Measurements from ENCODE around the gene ALCAM. TPM values are rescaled to one million over a fixed set of nuclear protein-coding genes. Genes with fewer than 3 reads are reported as not detected.

Gene ALCAM
- total RNA-seq, 3 donors from 2014 or later = 8.7 to 11.1 (median 10.7) TPM

- Mint-ChIP-seq H3K4me3 (no peak overlapping the region), H3K9me3 (no peaks in the 10 kb centered on the region), H3K27me3 (ENCODE audit: low read depth) (no peaks in the 10 kb centered on the region), H3K36me3 (ENCODE audit: insufficient read depth) (peaks cover 21% of the 10 kb centered on the region), H3K4me1 (ENCODE audit: low read depth) (no peaks in the 10 kb centered on the region)
- DNase-seq = no peak
- ATAC-seq = no peak
Observed at GRCh38 chr3:105539897-105540296, 173.2 kb downstream of the ALCAM start.

- H3K4me3 Mint-ChIP-seq = no peak overlapping the region
- no peaks in the 10 kb centered on the region for H3K4me1 Mint-ChIP-seq (ENCODE audit: low read depth)
- DNase-seq (no peak), ATAC-seq (no peak)
- H3K36me3 Mint-ChIP-seq (ENCODE audit: insufficient read depth) = peaks cover 20% of the 10 kb centered on the region
- no peaks in the 10 kb centered on the region for H3K27me3 Mint-ChIP-seq (ENCODE audit: low read depth)
- no peaks in the 10 kb centered on the region for H3K9me3 Mint-ChIP-seq
Observed at GRCh38 chr3:105542282-105543019, 175.7 kb downstream of the ALCAM start.

DNA sequence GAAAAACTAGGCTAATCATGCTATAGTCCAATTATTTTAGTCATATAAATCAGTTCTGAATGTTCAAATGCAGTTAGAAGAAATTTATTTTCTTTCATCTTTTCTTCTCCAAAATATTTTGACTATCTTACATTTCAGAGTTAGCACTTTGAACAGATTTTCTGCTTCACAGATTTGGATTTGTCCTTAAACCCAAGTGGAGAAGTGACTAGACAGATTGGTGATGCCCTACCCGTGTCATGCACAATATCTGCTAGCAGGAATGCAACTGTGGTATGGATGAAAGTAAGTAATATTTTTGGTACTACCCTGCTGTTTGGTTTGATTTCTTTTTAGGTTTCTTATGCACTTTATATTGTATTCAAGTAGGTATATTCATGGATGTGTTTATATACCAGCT, 178.3 kb downstream of the ALCAM start:
- no peaks in the 10 kb centered on the region for H3K4me1 Mint-ChIP-seq (ENCODE audit: low read depth)
- H3K4me3 Mint-ChIP-seq = no peak overlapping the region
- peaks cover 17% of the 10 kb centered on the region for H3K36me3 Mint-ChIP-seq (ENCODE audit: insufficient read depth)
- no peaks in the 10 kb centered on the region for H3K9me3 Mint-ChIP-seq
- DNase-seq (no peak), ATAC-seq (no peak)
- H3K27me3 Mint-ChIP-seq (ENCODE audit: low read depth) = no peaks in the 10 kb centered on the region

GRCh38 chr3:105553851-105554250, 187.1 kb downstream of the ALCAM start:
- ATAC-seq = no peak
- H3K4me3 Mint-ChIP-seq = no peak overlapping the region
- peaks cover 18% of the 10 kb centered on the region for H3K36me3 Mint-ChIP-seq (ENCODE audit: insufficient read depth)
- no peak for DNase-seq
- no peaks in the 10 kb centered on the region for H3K9me3 Mint-ChIP-seq
- no peaks in the 10 kb centered on the region for H3K27me3 Mint-ChIP-seq (ENCODE audit: low read depth)
- no peaks in the 10 kb centered on the region for H3K4me1 Mint-ChIP-seq (ENCODE audit: low read depth)

- Mint-ChIP-seq H3K36me3 (ENCODE audit: insufficient read depth) (peaks cover 17% of the 10 kb centered on the region), H3K27me3 (ENCODE audit: low read depth) (no peaks in the 10 kb centered on the region), H3K4me1 (ENCODE audit: low read depth) (no peaks in the 10 kb centered on the region), H3K4me3 (no peak overlapping the region), H3K9me3 (no peaks in the 10 kb centered on the region)
- DNase-seq = no peak
- ATAC-seq = no peak
Observed at GRCh38 chr3:105555206-105555605, 188.5 kb downstream of the ALCAM start.

GRCh38 chr3:105559856-105560255, 193.1 kb downstream of the ALCAM start:
- no peak for ATAC-seq
- Mint-ChIP-seq H3K4me1 (ENCODE audit: low read depth) (no peaks in the 10 kb centered on the region), H3K4me3 (no peak overlapping the region), H3K9me3 (no peaks in the 10 kb centered on the region), H3K27me3 (ENCODE audit: low read depth) (no peaks in the 10 kb centered on the region), H3K36me3 (ENCODE audit: insufficient read depth) (peaks cover 2% of the 10 kb centered on the region)
- DNase-seq = no peak

- Mint-ChIP-seq H3K36me3 (ENCODE audit: insufficient read depth) (peaks cover 2% of the 10 kb centered on the region), H3K27me3 (ENCODE audit: low read depth) (no peaks in the 10 kb centered on the region), H3K4me3 (no peak overlapping the region), H3K4me1 (ENCODE audit: low read depth) (no peaks in the 10 kb centered on the region), H3K9me3 (peaks cover 7% of the 10 kb centered on the region)
- ATAC-seq (no peak), DNase-seq (no peak)
Observed at GRCh38 chr3:105561876-105562275, 195.2 kb downstream of the ALCAM start.

GRCh38 chr3:105564546-105565288, 198.0 kb downstream of the ALCAM start:
- Mint-ChIP-seq H3K4me1 (ENCODE audit: low read depth) (no peaks in the 10 kb centered on the region), H3K36me3 (ENCODE audit: insufficient read depth) (no peaks in the 10 kb centered on the region), H3K9me3 (peaks cover 7% of the 10 kb centered on the region), H3K4me3 (no peak overlapping the region), H3K27me3 (ENCODE audit: low read depth) (no peaks in the 10 kb centered on the region)
- DNase-seq (no peak), ATAC-seq (no peak)

GRCh38 chr3:105571005-105571404, 204.3 kb downstream of the ALCAM start:
- Mint-ChIP-seq H3K9me3 (no peaks in the 10 kb centered on the region), H3K4me3 (no peak overlapping the region)
- ATAC-seq = no peak

GRCh38 chr3:105572501-105572900, 205.8 kb downstream of the ALCAM start:
- H3K9me3 Mint-ChIP-seq = no peaks in the 10 kb centered on the region
- ATAC-seq (no peak), DNase-seq (no peak)
- no peaks in the 10 kb centered on the region for H3K27me3 Mint-ChIP-seq (ENCODE audit: low read depth)
- H3K4me1 Mint-ChIP-seq (ENCODE audit: low read depth) = no peaks in the 10 kb centered on the region
- no peak overlapping the region for H3K4me3 Mint-ChIP-seq
- H3K36me3 Mint-ChIP-seq (ENCODE audit: insufficient read depth) = peaks cover 2% of the 10 kb centered on the region

More at GRCh38 chr3:105571005-105571404, 204.3 kb downstream of the ALCAM start:
- peaks cover 2% of the 10 kb centered on the region for H3K36me3 Mint-ChIP-seq (ENCODE audit: insufficient read depth)
- H3K27me3 Mint-ChIP-seq (ENCODE audit: low read depth) = no peaks in the 10 kb centered on the region
- H3K4me1 Mint-ChIP-seq (ENCODE audit: low read depth) = no peaks in the 10 kb centered on the region
- no peak for DNase-seq

DNA sequence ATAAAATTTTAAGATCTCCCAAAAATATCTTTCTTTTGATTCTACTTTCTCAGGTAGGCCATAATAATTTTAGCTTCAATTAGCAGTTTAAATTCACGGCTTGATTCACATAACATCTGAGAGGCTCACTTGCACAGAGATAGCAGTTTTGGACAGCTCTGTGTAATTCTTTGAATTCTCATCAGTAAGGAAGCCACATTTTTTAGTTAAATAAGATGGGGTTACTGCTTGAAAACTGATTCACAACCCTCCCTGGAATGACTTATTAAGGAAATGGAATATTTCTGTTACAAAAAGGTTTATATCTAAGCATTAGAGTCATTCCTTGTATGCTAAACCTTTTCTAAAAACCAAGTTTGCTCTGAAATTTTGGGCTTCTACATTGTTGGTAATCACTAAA, 212.7 kb downstream of the ALCAM start:
- Mint-ChIP-seq H3K36me3 (ENCODE audit: insufficient read depth) (no peaks in the 10 kb centered on the region), H3K9me3 (no peaks in the 10 kb centered on the region), H3K4me1 (ENCODE audit: low read depth) (no peaks in the 10 kb centered on the region), H3K27me3 (ENCODE audit: low read depth) (no peaks in the 10 kb centered on the region), H3K4me3 (no peak overlapping the region)
- ATAC-seq (no peak), DNase-seq (no peak)

DNA sequence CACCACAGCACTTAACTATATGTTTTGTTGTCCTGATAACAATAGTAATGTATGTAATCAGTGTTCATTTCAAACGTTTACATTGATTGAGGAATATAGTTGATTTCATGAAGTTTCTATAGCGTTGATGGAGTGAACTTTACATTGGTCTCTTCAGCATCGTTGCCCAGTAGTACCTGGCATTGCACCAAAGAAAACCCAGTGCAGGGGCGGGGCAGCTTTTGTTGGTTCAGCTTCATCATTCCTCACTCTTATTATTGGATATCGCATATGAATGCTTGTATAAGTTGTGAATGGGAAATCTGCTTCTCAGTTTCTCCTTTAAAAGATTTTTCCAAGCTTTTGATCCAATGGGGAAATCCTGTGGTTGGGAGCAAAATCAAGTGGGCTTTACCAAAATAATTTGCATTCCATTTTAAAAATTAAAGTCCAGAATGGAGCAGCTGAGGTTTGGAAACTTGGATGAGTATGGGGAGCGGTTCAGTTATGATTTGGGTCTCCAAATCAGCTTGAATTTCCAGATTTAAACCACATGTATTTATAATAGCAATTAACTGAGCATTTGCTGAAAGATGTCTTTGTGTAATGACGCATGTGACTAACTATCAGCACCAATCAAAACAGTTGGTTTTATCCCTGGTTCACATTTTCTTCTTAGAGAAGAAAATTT, 213.7 kb downstream of the ALCAM start:
- H3K27me3 Mint-ChIP-seq (ENCODE audit: low read depth) = no peaks in the 10 kb centered on the region
- H3K4me1 Mint-ChIP-seq (ENCODE audit: low read depth) = no peaks in the 10 kb centered on the region
- DNase-seq (no peak), ATAC-seq (no peak)
- no peaks in the 10 kb centered on the region for H3K9me3 Mint-ChIP-seq
- no peak overlapping the region for H3K4me3 Mint-ChIP-seq
- H3K36me3 Mint-ChIP-seq (ENCODE audit: insufficient read depth) = no peaks in the 10 kb centered on the region

GRCh38 chr3:105582015-105582414, 215.3 kb downstream of the ALCAM start:
- ATAC-seq (no peak), DNase-seq (no peak)
- Mint-ChIP-seq H3K27me3 (ENCODE audit: low read depth) (no peaks in the 10 kb centered on the region), H3K36me3 (ENCODE audit: insufficient read depth) (no peaks in the 10 kb centered on the region), H3K4me1 (ENCODE audit: low read depth) (no peaks in the 10 kb centered on the region), H3K9me3 (no peaks in the 10 kb centered on the region), H3K4me3 (no peak overlapping the region)

DNA sequence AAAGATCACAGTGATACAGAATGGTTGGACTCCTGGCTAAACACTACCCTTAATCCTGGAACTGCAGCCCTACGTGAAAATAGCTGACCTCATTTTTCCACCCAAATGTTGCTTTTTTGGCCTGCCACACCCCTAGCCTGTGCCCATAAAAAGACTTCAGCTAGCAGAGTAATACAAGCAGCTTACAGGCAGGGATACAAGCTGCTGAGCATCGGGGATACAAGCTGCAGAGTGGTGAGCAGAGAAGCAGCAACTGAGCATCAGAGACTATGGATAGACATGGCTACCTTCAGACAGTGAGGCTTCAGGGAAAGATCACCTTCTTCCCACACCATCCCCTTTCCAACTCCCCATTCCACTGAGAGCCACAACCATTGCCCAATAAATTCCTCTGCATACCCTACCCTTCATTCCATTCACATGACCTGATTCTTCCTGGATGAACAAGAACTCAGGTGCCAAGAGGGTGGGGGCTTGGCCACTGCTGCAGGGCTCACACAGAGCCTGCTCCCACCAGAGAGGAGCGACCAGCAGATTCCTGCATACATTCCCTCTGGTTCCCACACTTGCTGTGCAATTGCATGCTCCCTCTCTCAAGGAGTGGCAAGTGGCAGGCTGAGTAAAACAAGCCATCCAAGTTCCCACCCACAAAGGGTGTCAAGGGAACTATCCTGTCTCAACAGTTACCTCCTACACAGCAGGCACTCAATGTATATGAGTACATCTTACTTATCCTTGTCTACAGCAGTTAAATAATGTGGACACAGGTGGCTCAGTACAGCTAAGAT, 217.5 kb downstream of the ALCAM start:
- no peak overlapping the region for H3K4me3 Mint-ChIP-seq
- no peaks in the 10 kb centered on the region for H3K36me3 Mint-ChIP-seq (ENCODE audit: insufficient read depth)
- H3K9me3 Mint-ChIP-seq = no peaks in the 10 kb centered on the region
- ATAC-seq (no peak), DNase-seq (no peak)
- no peaks in the 10 kb centered on the region for H3K4me1 Mint-ChIP-seq (ENCODE audit: low read depth)
- no peaks in the 10 kb centered on the region for H3K27me3 Mint-ChIP-seq (ENCODE audit: low read depth)

All from activated T-cell treated with anti-CD3 and anti-CD28 coated beads, Interleukin-2, amount 50 U/mL, for 4 hours (primary cell).